Ovary (tissue), 3 donors: ENCODE results near the gene FAM98B.

Source experiments
- EP300 ChIP-seq: sonication (generic); formaldehyde crosslinking; IDR thresholded peaks from one replicate; pipeline ENCODE4 v1.6.1; 2017; ENCODE audit warnings: antibody characterized with exemption
- POLR2A ChIP-seq: fragments of 450-650 bp; IDR thresholded peaks from one replicate; pipeline ENCODE4 v1.6.1; 2017; ENCODE audit warnings: antibody characterized with exemption, mild to moderate bottlenecking, moderate library complexity
- TF ChIP-seq, protein P1 (sequence below), 3 donors: fragments of 450-650 bp in 2 of 3; fragments of 200-600 bp in 1 of 3; IDR thresholded peaks; one replicate each; pipeline versions ENCODE4 v1.5.1 to v1.8.0; 2016 to 2022; ENCODE audit warnings: antibody characterized with exemption in 3 of 3, mild to moderate bottlenecking in 1 of 3
- donor health status: DM: no; HTN: no; CAD: no.

DNA sequence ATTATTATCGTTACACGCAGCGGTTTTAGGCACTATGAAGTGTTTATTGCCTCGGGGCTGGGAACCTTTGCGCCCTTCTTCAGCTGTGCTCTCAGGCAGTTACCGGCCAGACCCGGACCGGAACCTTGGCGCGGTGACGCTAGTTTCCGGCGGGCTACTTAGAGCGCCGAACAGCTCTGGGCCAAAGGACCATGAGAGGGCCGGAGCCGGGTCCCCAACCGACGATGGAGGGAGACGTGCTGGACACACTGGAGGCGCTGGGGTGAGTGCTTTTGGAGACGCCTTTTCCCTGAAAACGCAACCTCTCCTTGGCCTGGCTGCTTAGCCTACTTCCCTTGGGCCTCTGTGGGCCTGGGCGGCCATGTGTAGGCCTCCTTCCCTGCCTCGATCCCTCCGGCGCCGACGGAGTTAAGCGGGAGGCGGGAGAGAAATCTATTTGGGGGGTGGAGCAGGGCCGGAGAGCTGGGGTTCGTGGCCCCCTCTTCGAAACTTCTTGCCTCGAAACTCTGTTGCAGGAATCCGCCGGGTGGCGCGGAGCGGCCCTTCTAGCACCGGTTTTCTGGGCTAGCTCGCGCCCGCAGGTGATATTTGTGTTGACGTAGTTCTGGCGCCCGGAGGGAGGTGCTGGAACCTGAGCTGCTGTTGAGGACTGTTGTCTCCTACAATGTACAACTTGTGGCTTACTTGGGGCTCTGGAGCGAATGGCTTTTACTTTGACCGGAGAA lies at the start of gene FAM98B:
- peak; percentile 36 for TF ChIP-seq POLR2A
- TF ChIP-seq, protein P1, sequence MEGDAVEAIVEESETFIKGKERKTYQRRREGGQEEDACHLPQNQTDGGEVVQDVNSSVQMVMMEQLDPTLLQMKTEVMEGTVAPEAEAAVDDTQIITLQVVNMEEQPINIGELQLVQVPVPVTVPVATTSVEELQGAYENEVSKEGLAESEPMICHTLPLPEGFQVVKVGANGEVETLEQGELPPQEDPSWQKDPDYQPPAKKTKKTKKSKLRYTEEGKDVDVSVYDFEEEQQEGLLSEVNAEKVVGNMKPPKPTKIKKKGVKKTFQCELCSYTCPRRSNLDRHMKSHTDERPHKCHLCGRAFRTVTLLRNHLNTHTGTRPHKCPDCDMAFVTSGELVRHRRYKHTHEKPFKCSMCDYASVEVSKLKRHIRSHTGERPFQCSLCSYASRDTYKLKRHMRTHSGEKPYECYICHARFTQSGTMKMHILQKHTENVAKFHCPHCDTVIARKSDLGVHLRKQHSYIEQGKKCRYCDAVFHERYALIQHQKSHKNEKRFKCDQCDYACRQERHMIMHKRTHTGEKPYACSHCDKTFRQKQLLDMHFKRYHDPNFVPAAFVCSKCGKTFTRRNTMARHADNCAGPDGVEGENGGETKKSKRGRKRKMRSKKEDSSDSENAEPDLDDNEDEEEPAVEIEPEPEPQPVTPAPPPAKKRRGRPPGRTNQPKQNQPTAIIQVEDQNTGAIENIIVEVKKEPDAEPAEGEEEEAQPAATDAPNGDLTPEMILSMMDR (IDR thresholded peaks at IDR 0.05) = no peak
- no peak for TF ChIP-seq EP300
